GM19099 (cell line): ENCODE results near the gene CHST14.

Experiments used
- POLR2A ChIP-seq: IDR thresholded peaks from 3 replicates; pipeline ENCODE4 v1.6.1; 2011; ENCODE audit warnings: low read depth; ENCODE audit not compliant: insufficient read length; ENCODE audit errors: extremely low read depth

The CHST14 gene

GRCh38 chr15:40489274-40490175 is 18.7 kb downstream of the CHST14 start:
- no peak for TF ChIP-seq POLR2A

- TF ChIP-seq POLR2A, result no peak
Observed at GRCh38 chr15:40493089-40493840, 22.5 kb downstream of the CHST14 start.

GRCh38 chr15:40495516-40495915 is 24.7 kb downstream of the CHST14 start:
- TF ChIP-seq POLR2A, result no peak

- TF ChIP-seq POLR2A, result no peak
Observed at GRCh38 chr15:40498418-40498817, 27.6 kb downstream of the CHST14 start.

- no peak for TF ChIP-seq POLR2A
Observed at GRCh38 chr15:40498891-40499290, 28.1 kb downstream of the CHST14 start.

- no peak for TF ChIP-seq POLR2A
Observed at GRCh38 chr15:40499931-40500330, 29.1 kb downstream of the CHST14 start.

GRCh38 chr15:40500568-40501330 is 30.0 kb downstream of the CHST14 start:
- TF ChIP-seq POLR2A, result no peak

GRCh38 chr15:40501487-40501886 is 30.7 kb downstream of the CHST14 start:
- no peak for TF ChIP-seq POLR2A

GRCh38 chr15:40506964-40507571 is 36.3 kb downstream of the CHST14 start:
- no peak for TF ChIP-seq POLR2A

- no peak for TF ChIP-seq POLR2A
Observed at GRCh38 chr15:40508216-40508615, 37.4 kb downstream of the CHST14 start.

- no peak for TF ChIP-seq POLR2A
Observed at GRCh38 chr15:40510201-40510600, 39.4 kb downstream of the CHST14 start.

GRCh38 chr15:40511093-40511471 is 40.3 kb downstream of the CHST14 start:
- no peak for TF ChIP-seq POLR2A

- TF ChIP-seq POLR2A, result peak; percentile 26
Observed at GRCh38 chr15:40511472-40512133, 40.8 kb downstream of the CHST14 start.

GRCh38 chr15:40512440-40512839 is 41.7 kb downstream of the CHST14 start:
- TF ChIP-seq POLR2A, result no peak

GRCh38 chr15:40513609-40514008 is 42.8 kb downstream of the CHST14 start:
- TF ChIP-seq POLR2A, result no peak

GRCh38 chr15:40516322-40516721 is 45.5 kb downstream of the CHST14 start:
- TF ChIP-seq POLR2A, result no peak
